ENCODE measurements around the gene PRPF6. TPM values are rescaled to one million over a fixed set of nuclear protein-coding genes. Genes with fewer than 3 reads are reported as not detected.

The PRPF6 gene
- total RNA-seq, 1 experiment from 2014 or later, result 181 TPM

DNA sequence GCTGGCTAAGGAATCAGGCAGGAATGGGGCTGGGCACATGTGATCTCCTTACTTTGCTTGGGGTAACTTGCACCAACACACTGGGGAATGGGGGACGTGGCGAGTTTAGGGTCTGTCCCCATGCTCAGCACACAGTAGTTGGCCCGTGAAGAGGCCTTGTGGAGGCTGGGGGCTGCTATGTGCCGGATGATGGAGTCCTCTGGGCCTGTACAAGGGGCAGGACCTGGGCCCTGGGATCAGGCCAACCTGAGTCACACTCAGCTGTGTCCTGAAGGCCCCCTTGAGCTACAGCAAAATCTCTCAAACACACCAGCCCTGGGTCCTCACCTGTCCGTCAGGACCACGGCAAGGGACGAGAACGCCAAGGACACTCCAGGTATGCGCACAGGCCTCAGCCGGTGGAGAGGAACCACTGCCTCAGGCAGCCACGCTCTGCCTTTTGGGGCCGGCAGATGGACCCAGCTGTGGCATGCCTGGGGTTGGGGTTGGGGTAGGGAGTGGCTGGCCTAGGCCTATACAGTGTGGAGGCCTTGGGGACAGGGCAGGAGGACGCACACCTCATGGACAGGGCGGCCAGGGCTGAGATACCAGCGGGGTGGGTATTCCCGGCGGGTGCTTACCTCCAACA lies 35.8 kb upstream of the PRPF6 start:
- Mint-ChIP-seq H3K9me3 (ENCODE audit: unreplicated experiment) (no peaks in the 10 kb centered on the region), H3K36me3 (ENCODE audit: insufficient read depth, unreplicated experiment) (peaks cover 92% of the 10 kb centered on the region), H3K27ac (ENCODE audit: unreplicated experiment) (peak overlapping the region; percentile 64), H3K27me3 (ENCODE audit: insufficient read depth, unreplicated experiment) (peaks cover 3% of the 10 kb centered on the region), H3K4me1 (ENCODE audit: low read depth, unreplicated experiment) (peaks cover 38% of the 10 kb centered on the region), H3K4me3 (ENCODE audit: unreplicated experiment) (no peak overlapping the region)
- no peak for DNase-seq
- intact Hi-C loops (cut with micrococcal nuclease; ENCODE audit: unreplicated experiment), result no loop called here
- H3K27me3 ChIP-seq (replicated peaks; ENCODE audit: control insufficient read depth, insufficient read depth, low read length), result no peaks in the 10 kb centered on the region
- CTCF ChIA-PET, result no interaction called here
- no peak overlapping the region for H3K4me3 ChIP-seq (ENCODE audit: low read depth, low read length)
- H3K4me1 ChIP-seq, result peaks cover 9% of the 10 kb centered on the region; the same call in 1 of the 2 replicates
- peaks cover 21% of the 10 kb centered on the region for H3K36me3 ChIP-seq (ENCODE audit: control insufficient read depth, insufficient read depth, low read length)
- BruUV-seq (replicated peaks), result no TSS peak
- POLR2A ChIA-PET, result no interaction called here
- TF ChIP-seq, protein P1, sequence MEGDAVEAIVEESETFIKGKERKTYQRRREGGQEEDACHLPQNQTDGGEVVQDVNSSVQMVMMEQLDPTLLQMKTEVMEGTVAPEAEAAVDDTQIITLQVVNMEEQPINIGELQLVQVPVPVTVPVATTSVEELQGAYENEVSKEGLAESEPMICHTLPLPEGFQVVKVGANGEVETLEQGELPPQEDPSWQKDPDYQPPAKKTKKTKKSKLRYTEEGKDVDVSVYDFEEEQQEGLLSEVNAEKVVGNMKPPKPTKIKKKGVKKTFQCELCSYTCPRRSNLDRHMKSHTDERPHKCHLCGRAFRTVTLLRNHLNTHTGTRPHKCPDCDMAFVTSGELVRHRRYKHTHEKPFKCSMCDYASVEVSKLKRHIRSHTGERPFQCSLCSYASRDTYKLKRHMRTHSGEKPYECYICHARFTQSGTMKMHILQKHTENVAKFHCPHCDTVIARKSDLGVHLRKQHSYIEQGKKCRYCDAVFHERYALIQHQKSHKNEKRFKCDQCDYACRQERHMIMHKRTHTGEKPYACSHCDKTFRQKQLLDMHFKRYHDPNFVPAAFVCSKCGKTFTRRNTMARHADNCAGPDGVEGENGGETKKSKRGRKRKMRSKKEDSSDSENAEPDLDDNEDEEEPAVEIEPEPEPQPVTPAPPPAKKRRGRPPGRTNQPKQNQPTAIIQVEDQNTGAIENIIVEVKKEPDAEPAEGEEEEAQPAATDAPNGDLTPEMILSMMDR (IDR thresholded peaks at IDR 0.05; ENCODE audit: insufficient read depth in 1 of 2, low read depth in 1 of 2, low read length in 1 of 2, severe bottlenecking in 1 of 2, unreplicated experiment in 1 of 2), result no peak
- 0 out of 2 replicates have a peak, but pooled peaks cover 4% of the 10 kb centered on the region for H3K9me3 ChIP-seq

DNA sequence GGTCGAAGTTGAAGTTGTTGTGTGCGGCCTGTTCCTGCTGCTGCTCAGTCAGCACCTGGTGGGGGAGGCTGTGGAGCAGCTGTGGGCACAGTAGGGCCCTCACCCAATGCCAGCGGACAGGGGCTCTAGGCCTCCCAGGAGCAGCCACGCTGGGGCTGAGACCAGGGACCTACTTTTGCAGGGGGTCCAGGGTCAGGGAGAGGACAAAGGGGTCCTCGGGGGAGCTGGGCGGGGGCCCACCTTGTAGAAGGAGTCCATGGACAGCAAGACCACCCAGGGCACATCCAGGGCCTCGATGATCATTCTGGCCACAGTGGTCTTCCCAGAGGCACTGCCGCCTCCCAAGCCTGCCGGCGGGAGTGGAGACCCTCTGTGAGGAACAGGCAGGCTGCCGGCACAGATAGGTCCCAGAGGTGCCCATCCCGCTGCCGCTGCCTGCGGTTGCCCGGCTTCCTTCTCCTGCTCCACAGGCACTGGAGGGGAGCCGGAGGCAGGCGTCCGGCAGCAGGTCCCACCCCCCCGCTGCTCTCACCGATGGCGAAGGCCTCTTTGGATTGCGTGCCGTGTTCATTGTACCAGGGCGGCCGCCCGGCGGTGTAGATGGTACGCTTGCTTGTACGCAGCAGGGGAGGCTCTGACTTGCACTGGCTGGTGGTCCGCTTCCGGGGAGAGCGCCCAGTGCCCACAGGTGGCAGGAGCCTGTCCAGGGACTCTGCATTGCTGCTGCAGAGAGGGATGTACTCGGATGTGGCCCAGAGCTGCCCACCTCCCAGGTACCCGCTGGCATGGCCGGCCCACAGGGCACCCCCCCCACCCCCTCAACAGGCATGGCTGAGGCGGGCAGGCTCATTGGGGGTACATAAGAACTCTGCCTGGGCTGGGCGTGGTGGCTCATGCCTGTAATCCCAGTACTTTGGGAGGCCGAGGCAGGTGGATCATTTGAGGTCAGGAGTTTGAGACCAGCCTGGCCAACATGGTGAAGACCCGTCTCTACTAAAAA lies 34.7 kb upstream of the PRPF6 start:
- CTCF ChIA-PET, result no interaction called here
- Mint-ChIP-seq H3K27ac (ENCODE audit: unreplicated experiment) (peak overlapping the region; percentile 75), H3K36me3 (ENCODE audit: insufficient read depth, unreplicated experiment) (peaks cover 81% of the 10 kb centered on the region), H3K9me3 (ENCODE audit: unreplicated experiment) (no peaks in the 10 kb centered on the region), H3K4me3 (ENCODE audit: unreplicated experiment) (no peak overlapping the region), H3K27me3 (ENCODE audit: insufficient read depth, unreplicated experiment) (peaks cover 3% of the 10 kb centered on the region), H3K4me1 (ENCODE audit: low read depth, unreplicated experiment) (peaks cover 38% of the 10 kb centered on the region)
- DNase-seq, result no peak
- Histone ChIP-seq H3K4me1 (peaks cover 9% of the 10 kb centered on the region; the same call in 1 of the 2 replicates), H3K4me3 (ENCODE audit: low read depth, low read length) (no peak overlapping the region), H3K27me3 (replicated peaks; ENCODE audit: control insufficient read depth, insufficient read depth, low read length) (no peaks in the 10 kb centered on the region), H3K9me3 (0 out of 2 replicates have a peak, but pooled peaks cover 4% of the 10 kb centered on the region), H3K36me3 (ENCODE audit: control insufficient read depth, insufficient read depth, low read length) (peaks cover 16% of the 10 kb centered on the region)
- no TSS peak for BruUV-seq (replicated peaks)
- POLR2A ChIA-PET, result no interaction called here
- intact Hi-C loops (cut with micrococcal nuclease; ENCODE audit: unreplicated experiment), result no loop called here
- TF ChIP-seq, protein P1 (IDR thresholded peaks at IDR 0.05; ENCODE audit: insufficient read depth in 1 of 2, low read depth in 1 of 2, low read length in 1 of 2, severe bottlenecking in 1 of 2, unreplicated experiment in 1 of 2), result no peak

DNA sequence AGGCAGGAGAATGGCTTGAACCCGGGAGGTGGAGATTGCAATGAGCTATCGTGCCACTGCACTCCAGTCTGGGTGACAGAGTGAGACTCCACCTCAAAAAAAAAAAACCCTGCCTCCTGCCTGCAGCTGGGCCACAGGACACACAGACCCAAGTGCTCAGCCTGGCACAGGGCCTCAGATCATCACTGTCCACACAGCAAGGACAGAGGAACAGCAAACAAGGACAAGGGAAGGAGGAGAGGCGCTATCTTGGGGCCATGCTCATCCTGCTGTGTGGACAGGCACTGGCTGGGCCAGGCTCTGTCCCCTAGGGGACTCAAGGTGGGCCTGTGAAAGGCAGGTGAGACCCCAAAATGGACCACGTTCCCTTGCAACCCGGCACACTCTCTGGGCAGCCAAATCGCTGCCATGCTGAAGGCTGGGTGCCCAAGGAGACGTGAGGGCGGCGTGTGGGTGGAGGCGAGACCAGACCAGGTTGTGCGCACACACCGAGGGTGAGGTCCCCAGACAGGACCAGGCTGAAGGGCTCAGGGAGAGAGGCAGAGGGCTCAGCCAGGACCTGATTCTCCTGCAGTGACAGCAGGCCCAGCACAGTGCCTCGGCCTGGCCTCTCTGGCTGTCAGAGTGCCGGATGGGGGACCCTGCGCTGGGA lies 33.8 kb upstream of the PRPF6 start:
- H3K27me3 ChIP-seq (replicated peaks; ENCODE audit: control insufficient read depth, insufficient read depth, low read length), result no peaks in the 10 kb centered on the region
- H3K9me3 ChIP-seq, result no peaks in the 10 kb centered on the region
- H3K36me3 ChIP-seq (ENCODE audit: control insufficient read depth, insufficient read depth, low read length), result peaks cover 14% of the 10 kb centered on the region
- no TSS peak for BruUV-seq (replicated peaks)
- ChIA-PET CTCF (no interaction called here), POLR2A (no interaction called here)
- Mint-ChIP-seq H3K36me3 (ENCODE audit: insufficient read depth, unreplicated experiment) (peaks cover 72% of the 10 kb centered on the region), H3K27me3 (ENCODE audit: insufficient read depth, unreplicated experiment) (peaks cover 3% of the 10 kb centered on the region), H3K4me3 (ENCODE audit: unreplicated experiment) (peak overlapping the region; percentile 7), H3K9me3 (ENCODE audit: unreplicated experiment) (no peaks in the 10 kb centered on the region), H3K4me1 (ENCODE audit: low read depth, unreplicated experiment) (peaks cover 37% of the 10 kb centered on the region), H3K27ac (ENCODE audit: unreplicated experiment) (peak overlapping the region; percentile 75)
- no peak overlapping the region for H3K4me3 ChIP-seq (ENCODE audit: low read depth, low read length)
- peaks cover 9% of the 10 kb centered on the region; the same call in 1 of the 2 replicates for H3K4me1 ChIP-seq
- no peak for DNase-seq
- TF ChIP-seq, protein P1 (IDR thresholded peaks at IDR 0.05; ENCODE audit: insufficient read depth in 1 of 2, low read depth in 1 of 2, low read length in 1 of 2, severe bottlenecking in 1 of 2, unreplicated experiment in 1 of 2), result no peak
- intact Hi-C loops (cut with micrococcal nuclease; ENCODE audit: unreplicated experiment), result no loop called here

Measured in Caco-2 (cell line).